Measurements from ENCODE around the gene ATOX1. TPM values are rescaled to one million over a fixed set of nuclear protein-coding genes. Genes with fewer than 3 reads are reported as not detected.
A peak's percentile ranks its signal among the peaks of the same experiment; 100 is the strongest.

The ATOX1 gene
- total RNA-seq, 1 experiment from 2014 or later = 202 TPM

- intact Hi-C loops (cut with micrococcal nuclease; ENCODE audit: unreplicated experiment) (no loop called here), in situ Hi-C loops (cut with HindIII; ENCODE audit: low pct_unique_long_range_greater_than_20kb, low sequenced_read_pairs) (no loop called here)
- Histone ChIP-seq H3K4me3 (ENCODE audit: low read depth in 2 of 2, low read length in 2 of 2) (no peak overlapping the region), H3K4me1 (ENCODE audit: control insufficient read depth, insufficient read depth, low read length) (peaks cover 8% of the 10 kb centered on the region; the same call in 1 of the 2 replicates), H3K9me3 (ENCODE audit: control insufficient read depth, insufficient read depth, low read depth, low read length) (no peaks in the 10 kb centered on the region), H3K27me3 (ENCODE audit: control insufficient read depth, insufficient read depth, low read length) (no peaks in the 10 kb centered on the region), H3K27ac (ENCODE audit: low read length) (peak overlapping the region; percentile 92), H3K36me3 (ENCODE audit: control insufficient read depth, insufficient read depth, low read length) (no peaks in the 10 kb centered on the region)
- no TSS peak for BruUV-seq (replicated peaks)
- TF ChIP-seq REST (IDR thresholded peaks at IDR 0.05; ENCODE audit: insufficient read depth in 1 of 2, low read depth in 2 of 2, low read length in 1 of 2) (no peak), CTCF (IDR thresholded peaks at IDR 0.05) (no peak), SIN3A (IDR thresholded peaks at IDR 0.05; ENCODE audit: borderline replicate concordance, insufficient read depth, low read depth, low read length) (no peak), POLR2AphosphoS5 (IDR thresholded peaks at IDR 0.05; ENCODE audit: low read depth, low read length) (no peak), TCF7L2 (IDR thresholded peaks at IDR 0.05; ENCODE audit: low read depth, low read length) (no peak)
- ChIA-PET POLR2A (no interaction called here), CTCF (interaction anchor here (1.5 kb wide), 1 partner anchor 32 kb away, joined by 3 read pairs; no protein-coding TSS in a partner anchor)
- DNase-seq (ENCODE audit: low read depth, low spot score) (no peak), ATAC-seq (no peak)
These were observed 49.2 kb downstream of the ATOX1 start for GRCh38 chr5:151709109-151709735.

- no peaks in the 10 kb centered on the region for H3K9me3 ChIP-seq (ENCODE audit: control insufficient read depth, insufficient read depth, low read depth, low read length)
- H3K27ac ChIP-seq (ENCODE audit: low read length) = peak overlapping the region; percentile 92
- peak; percentile 35 for DNase-seq (ENCODE audit: low read depth, low spot score)
- in situ Hi-C loops (cut with HindIII; ENCODE audit: low pct_unique_long_range_greater_than_20kb, low sequenced_read_pairs) = no loop called here
- POLR2A ChIA-PET = no interaction called here
- peaks cover 8% of the 10 kb centered on the region; the same call in 1 of the 2 replicates for H3K4me1 ChIP-seq (ENCODE audit: control insufficient read depth, insufficient read depth, low read length)
- intact Hi-C loops (cut with micrococcal nuclease; ENCODE audit: unreplicated experiment) = no loop called here
- CTCF ChIA-PET = interaction anchor here (0.7 to 1.5 kb wide), 3 partner anchors 33 to 63 kb away, joined by 3 to 5 read pairs (median 3); no protein-coding TSS in a partner anchor
- H3K4me3 ChIP-seq (ENCODE audit: low read depth in 2 of 2, low read length in 2 of 2) = no peak overlapping the region
- no TSS peak for BruUV-seq (replicated peaks)
- H3K27me3 ChIP-seq (ENCODE audit: control insufficient read depth, insufficient read depth, low read length) = no peaks in the 10 kb centered on the region
- no peaks in the 10 kb centered on the region for H3K36me3 ChIP-seq (ENCODE audit: control insufficient read depth, insufficient read depth, low read length)
- no peak for TF ChIP-seq SIN3A (IDR thresholded peaks at IDR 0.05; ENCODE audit: borderline replicate concordance, insufficient read depth, low read depth, low read length)
- TF ChIP-seq CTCF (IDR thresholded peaks at IDR 0.05) = no peak
- TF ChIP-seq TCF7L2 (IDR thresholded peaks at IDR 0.05; ENCODE audit: low read depth, low read length) = peak; percentile 92
- peak in 1 of 2 experiments; percentile 48; a peak in 1 of 4 replicates for TF ChIP-seq REST (IDR thresholded peaks at IDR 0.05; ENCODE audit: insufficient read depth in 1 of 2, low read depth in 2 of 2, low read length in 1 of 2)
- TF ChIP-seq POLR2AphosphoS5 (IDR thresholded peaks at IDR 0.05; ENCODE audit: low read depth, low read length) = peak; percentile 67
- peak; percentile 97 for ATAC-seq
These were observed 50.3 kb downstream of the ATOX1 start for GRCh38 chr5:151708126-151708525.
